HL-60 (cell line): ENCODE data around the gene B3GAT2.

ENCODE experiments used
- CTCF ChIP-seq: IDR thresholded peaks from one replicate; pipeline ENCODE4 v1.5.1; 2011; ENCODE audit warnings: low read length, control low read depth, inconsistent platforms; ENCODE audit not compliant: insufficient read depth
- POLR2AphosphoS5 ChIP-seq: IDR thresholded peaks from 2 replicates; pipeline ENCODE4 v1.6.1; 2012; ENCODE audit warnings: low read depth
- REST ChIP-seq: IDR thresholded peaks from 2 replicates; pipeline ENCODE4 v1.6.1; 2012; ENCODE audit warnings: low read depth; ENCODE audit not compliant: insufficient replicate concordance

- TF ChIP-seq CTCF (no peak), REST (no peak), POLR2AphosphoS5 (no peak)
These were observed 62.9 kb downstream of the B3GAT2 start for GRCh38 chr6:70894001-70894400.
